Parathyroid adenoma (tissue), 2 donors: ENCODE measurements around the gene PTPRM.

Source experiments
- H2AFZ ChIP-seq: fragments of 300-600 bp; sonication (generic); one replicate; pipeline ENCODE4 v1.7.0; 2017; ENCODE audit warnings: antibody characterized with exemption, mild to moderate bottlenecking
- H3K27ac ChIP-seq: fragments of 300-600 bp; sonication (generic); one replicate; pipeline ENCODE4 v1.7.0; 2017
- H3K27me3 ChIP-seq: fragments of 300-600 bp; sonication (generic); one replicate; pipeline ENCODE4 v1.7.0; 2017; ENCODE audit warnings: low read length; ENCODE audit not compliant: control insufficient read depth, insufficient read depth
- H3K36me3 ChIP-seq: fragments of 300-600 bp; sonication (generic); one replicate; pipeline ENCODE4 v1.7.0; 2017; ENCODE audit warnings: low read length; ENCODE audit not compliant: control insufficient read depth, insufficient read depth
- H3K4me1 ChIP-seq: fragments of 300-600 bp; sonication (generic); one replicate; pipeline ENCODE4 v1.7.0; 2017; ENCODE audit warnings: control low read depth
- H3K4me2 ChIP-seq: fragments of 300-600 bp; sonication (generic); one replicate; pipeline ENCODE4 v1.7.0; 2017; ENCODE audit warnings: low read length
- H3K4me3 ChIP-seq: fragments of 300-600 bp; sonication (generic); one replicate; pipeline ENCODE4 v1.7.0; 2017; ENCODE audit warnings: low read depth, low read length
- H3K79me2 ChIP-seq: fragments of 300-600 bp; sonication (generic); one replicate; pipeline ENCODE4 v1.7.0; 2017; ENCODE audit warnings: control low read depth
- H3K9ac ChIP-seq: fragments of 300-600 bp; sonication (generic); one replicate; pipeline ENCODE4 v1.7.0; 2017; ENCODE audit warnings: mild to moderate bottlenecking
- H3K9me3 ChIP-seq: fragments of 300-600 bp; sonication (generic); one replicate; pipeline ENCODE4 v1.7.0; 2017; ENCODE audit warnings: low read length; ENCODE audit not compliant: control insufficient read depth
- TF ChIP-seq, protein P1 (sequence below): fragments of 300-600 bp; sonication (generic); IDR thresholded peaks from one replicate; pipeline ENCODE4 v1.7.0; 2017; ENCODE audit warnings: antibody characterized with exemption, mild to moderate bottlenecking
- donor health status: primary hyperparathyroidism.

The PTPRM gene

DNA sequence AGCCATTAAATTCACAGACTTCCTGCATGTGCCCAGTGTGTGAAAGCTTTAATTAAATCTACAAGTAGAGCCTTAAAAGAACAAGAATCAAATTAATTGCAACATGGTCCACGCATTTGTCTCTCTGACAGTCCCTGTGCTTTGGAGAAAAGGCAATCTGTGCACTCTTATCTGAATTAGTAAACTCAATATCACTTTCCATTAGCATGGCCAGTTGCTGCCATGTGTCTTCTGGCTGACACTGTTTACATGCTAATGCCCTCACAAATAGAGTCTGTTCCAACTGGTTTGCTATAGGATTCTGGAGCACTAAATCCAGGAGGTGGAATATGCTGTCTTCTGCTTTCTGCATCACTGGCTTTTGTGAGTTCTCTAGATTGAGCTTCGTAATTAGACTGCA, 607.7 kb downstream of the PTPRM start:
- no peak overlapping the region for H3K9ac ChIP-seq
- H3K79me2 ChIP-seq, result no peaks in the 10 kb centered on the region
- H3K4me2 ChIP-seq, result no peak overlapping the region
- H3K27me3 ChIP-seq, result no peaks in the 10 kb centered on the region
- no peak overlapping the region for H3K4me3 ChIP-seq
- no peaks in the 10 kb centered on the region for H3K36me3 ChIP-seq
- no peak overlapping the region for H2AFZ ChIP-seq
- H3K4me1 ChIP-seq, result peaks cover 5% of the 10 kb centered on the region
- H3K27ac ChIP-seq, result no peak overlapping the region
- TF ChIP-seq, protein P1, sequence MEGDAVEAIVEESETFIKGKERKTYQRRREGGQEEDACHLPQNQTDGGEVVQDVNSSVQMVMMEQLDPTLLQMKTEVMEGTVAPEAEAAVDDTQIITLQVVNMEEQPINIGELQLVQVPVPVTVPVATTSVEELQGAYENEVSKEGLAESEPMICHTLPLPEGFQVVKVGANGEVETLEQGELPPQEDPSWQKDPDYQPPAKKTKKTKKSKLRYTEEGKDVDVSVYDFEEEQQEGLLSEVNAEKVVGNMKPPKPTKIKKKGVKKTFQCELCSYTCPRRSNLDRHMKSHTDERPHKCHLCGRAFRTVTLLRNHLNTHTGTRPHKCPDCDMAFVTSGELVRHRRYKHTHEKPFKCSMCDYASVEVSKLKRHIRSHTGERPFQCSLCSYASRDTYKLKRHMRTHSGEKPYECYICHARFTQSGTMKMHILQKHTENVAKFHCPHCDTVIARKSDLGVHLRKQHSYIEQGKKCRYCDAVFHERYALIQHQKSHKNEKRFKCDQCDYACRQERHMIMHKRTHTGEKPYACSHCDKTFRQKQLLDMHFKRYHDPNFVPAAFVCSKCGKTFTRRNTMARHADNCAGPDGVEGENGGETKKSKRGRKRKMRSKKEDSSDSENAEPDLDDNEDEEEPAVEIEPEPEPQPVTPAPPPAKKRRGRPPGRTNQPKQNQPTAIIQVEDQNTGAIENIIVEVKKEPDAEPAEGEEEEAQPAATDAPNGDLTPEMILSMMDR, result no peak
- H3K9me3 ChIP-seq, result no peaks in the 10 kb centered on the region

DNA sequence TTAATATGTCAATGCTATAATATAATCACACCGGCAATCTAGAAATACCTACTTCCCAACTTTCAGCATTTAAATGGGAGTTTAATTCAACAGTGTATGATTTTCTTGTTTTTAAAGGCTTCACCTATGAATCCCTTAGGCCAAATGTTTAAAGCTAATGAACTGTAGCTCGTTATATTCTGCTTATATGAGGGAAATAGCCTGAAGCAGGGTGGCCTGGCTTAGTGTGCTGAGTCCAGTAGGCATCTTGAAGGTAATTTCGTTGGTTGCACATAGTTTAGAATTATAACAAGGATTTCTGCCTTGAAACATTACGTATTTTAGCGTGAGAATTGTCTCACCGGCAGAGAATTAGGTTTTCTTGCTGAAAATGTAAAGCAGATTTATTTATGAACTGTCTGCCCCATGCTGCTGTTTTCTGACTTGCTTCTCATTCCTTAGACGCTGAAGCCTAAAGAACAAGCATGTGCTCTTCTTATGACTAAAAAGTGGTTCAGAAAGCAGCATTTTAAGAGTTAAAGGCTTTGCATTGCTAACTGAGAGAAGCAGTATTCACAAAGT, 608.5 kb downstream of the PTPRM start:
- no peaks in the 10 kb centered on the region for H3K79me2 ChIP-seq
- no peak overlapping the region for H3K4me3 ChIP-seq
- TF ChIP-seq, protein P1, result no peak
- no peak overlapping the region for H3K9ac ChIP-seq
- no peak overlapping the region for H3K4me2 ChIP-seq
- H3K27ac ChIP-seq, result no peak overlapping the region
- no peaks in the 10 kb centered on the region for H3K9me3 ChIP-seq
- no peaks in the 10 kb centered on the region for H3K27me3 ChIP-seq
- H2AFZ ChIP-seq, result no peak overlapping the region
- peaks cover 5% of the 10 kb centered on the region for H3K4me1 ChIP-seq
- H3K36me3 ChIP-seq, result no peaks in the 10 kb centered on the region

DNA sequence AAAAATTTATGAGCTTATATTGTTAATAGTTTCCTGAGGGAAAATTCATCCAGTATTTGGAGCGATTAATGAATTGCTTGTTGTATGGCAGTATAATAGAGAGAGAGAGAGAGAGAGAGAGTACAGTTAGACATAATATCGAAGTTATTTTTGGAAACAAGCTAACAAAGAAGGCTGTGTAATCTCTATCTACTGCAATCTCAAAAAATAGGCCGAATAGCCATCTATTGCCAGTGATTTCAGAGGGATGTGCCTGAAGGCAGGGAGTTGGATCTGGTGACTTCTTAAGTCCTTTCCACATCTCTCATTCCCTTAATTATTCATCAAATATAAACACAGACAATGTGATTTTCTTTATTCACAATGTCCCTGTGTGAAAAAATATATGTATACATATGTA, 609.0 kb downstream of the PTPRM start:
- H3K4me3 ChIP-seq, result no peak overlapping the region
- TF ChIP-seq, protein P1, result no peak
- H3K27me3 ChIP-seq, result no peaks in the 10 kb centered on the region
- H3K4me1 ChIP-seq, result peaks cover 5% of the 10 kb centered on the region
- H3K9me3 ChIP-seq, result no peaks in the 10 kb centered on the region
- no peak overlapping the region for H3K4me2 ChIP-seq
- no peak overlapping the region for H3K27ac ChIP-seq
- H3K79me2 ChIP-seq, result no peaks in the 10 kb centered on the region
- H3K36me3 ChIP-seq, result no peaks in the 10 kb centered on the region
- H2AFZ ChIP-seq, result no peak overlapping the region
- H3K9ac ChIP-seq, result no peak overlapping the region

DNA sequence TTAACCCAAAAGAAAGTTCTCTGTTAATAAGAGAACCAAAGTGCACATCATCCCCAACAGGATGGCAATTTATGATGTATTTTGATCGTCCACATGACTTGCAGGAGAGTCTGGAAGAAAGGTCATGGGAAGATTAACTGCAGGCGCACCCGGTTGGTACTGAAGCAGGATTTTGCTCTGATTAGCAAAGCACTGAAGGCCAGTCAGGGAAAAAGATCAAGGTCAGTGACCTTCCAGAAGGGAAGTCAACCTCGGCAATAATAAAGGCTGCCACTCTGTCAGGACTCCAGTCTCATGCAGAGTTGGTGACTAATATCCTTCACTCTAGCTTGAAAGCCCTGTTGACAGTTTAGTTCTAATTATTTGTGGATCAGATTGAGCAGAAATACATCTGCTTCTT, 609.4 kb downstream of the PTPRM start:
- Histone ChIP-seq H2AFZ (no peak overlapping the region), H3K4me1 (peaks cover 5% of the 10 kb centered on the region), H3K9ac (no peak overlapping the region), H3K27me3 (no peaks in the 10 kb centered on the region), H3K79me2 (no peaks in the 10 kb centered on the region), H3K4me2 (no peak overlapping the region), H3K27ac (no peak overlapping the region), H3K4me3 (no peak overlapping the region), H3K9me3 (no peaks in the 10 kb centered on the region), H3K36me3 (no peaks in the 10 kb centered on the region)
- TF ChIP-seq, protein P1, result no peak

DNA sequence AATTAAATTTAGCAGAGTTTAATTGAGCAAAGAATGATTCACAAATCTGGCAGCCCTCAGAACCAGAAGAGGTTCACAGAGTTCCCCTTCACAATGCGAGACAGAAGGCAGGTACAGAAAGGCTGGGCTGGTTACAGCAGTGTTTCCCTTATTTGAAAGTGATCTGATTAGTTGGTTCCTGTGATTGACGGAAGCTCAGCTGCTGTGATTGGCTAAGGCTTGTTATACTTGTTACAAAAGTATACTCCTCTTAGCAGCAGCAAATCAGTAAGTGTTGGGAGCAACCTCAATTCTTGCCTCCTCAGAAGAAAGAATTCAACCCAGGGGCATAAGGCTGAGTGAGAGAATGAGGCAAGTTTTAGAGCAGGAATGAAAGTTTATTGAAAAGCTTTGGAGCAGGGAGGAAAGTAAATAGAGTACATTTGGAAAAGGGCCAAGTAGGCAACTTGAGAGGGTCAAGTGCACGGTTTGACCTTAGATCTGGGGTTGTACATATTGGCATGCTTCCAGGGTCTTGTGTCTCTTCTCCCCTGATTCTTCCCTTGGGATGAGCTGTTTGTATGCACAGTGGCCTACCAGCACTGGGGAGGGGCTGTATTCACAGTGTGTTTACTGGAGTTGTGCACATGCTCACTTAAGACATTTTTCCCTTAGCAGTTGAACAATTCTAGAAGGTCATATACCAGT, 610.4 kb downstream of the PTPRM start:
- Histone ChIP-seq H3K4me1 (peaks cover 5% of the 10 kb centered on the region), H3K27ac (no peak overlapping the region), H3K9ac (no peak overlapping the region), H3K27me3 (no peaks in the 10 kb centered on the region), H3K4me3 (no peak overlapping the region), H3K36me3 (no peaks in the 10 kb centered on the region), H3K9me3 (no peaks in the 10 kb centered on the region), H2AFZ (no peak overlapping the region), H3K4me2 (no peak overlapping the region), H3K79me2 (no peaks in the 10 kb centered on the region)
- TF ChIP-seq, protein P1, result no peak
